IPS-18c (cell line): ENCODE data around the gene ISG20.

Source experiments
- H3K4me3 ChIP-seq: 2 replicates; pipeline ENCODE4 v1.7.0; 2013; ENCODE audit warnings: low read depth, mild to moderate bottlenecking, low read length, moderate library complexity; ENCODE audit not compliant: insufficient read depth
- H3K9me3 ChIP-seq: one replicate; pipeline ENCODE4 v1.6.1; 2013; ENCODE audit warnings: mild to moderate bottlenecking, low read length, moderate library complexity; ENCODE audit not compliant: control insufficient read depth, insufficient read depth

Gene ISG20

GRCh38 chr15:88638626-88639372, at the start of gene ISG20:
TSS of gene ISG20 (plus strand) at chr15:88639016. CDS start at chr15:88639367, 351 bp downstream.
- peak within 1 kb of the TSS; percentile 34; the same call in 1 of the 2 replicates for H3K4me3 ChIP-seq

GRCh38 chr15:88590759-88591158, 48.1 kb upstream of the ISG20 start:
- H3K9me3 ChIP-seq, result no peaks in the 10 kb centered on the region
- no peak overlapping the region for H3K4me3 ChIP-seq

More at GRCh38 chr15:88638626-88639372, at the start of gene ISG20:
- no peaks in the 10 kb centered on the region for H3K9me3 ChIP-seq

- H3K4me3 ChIP-seq, result no peak overlapping the region
Observed at GRCh38 chr15:88591384-88591783, 47.4 kb upstream of the ISG20 start.

DNA sequence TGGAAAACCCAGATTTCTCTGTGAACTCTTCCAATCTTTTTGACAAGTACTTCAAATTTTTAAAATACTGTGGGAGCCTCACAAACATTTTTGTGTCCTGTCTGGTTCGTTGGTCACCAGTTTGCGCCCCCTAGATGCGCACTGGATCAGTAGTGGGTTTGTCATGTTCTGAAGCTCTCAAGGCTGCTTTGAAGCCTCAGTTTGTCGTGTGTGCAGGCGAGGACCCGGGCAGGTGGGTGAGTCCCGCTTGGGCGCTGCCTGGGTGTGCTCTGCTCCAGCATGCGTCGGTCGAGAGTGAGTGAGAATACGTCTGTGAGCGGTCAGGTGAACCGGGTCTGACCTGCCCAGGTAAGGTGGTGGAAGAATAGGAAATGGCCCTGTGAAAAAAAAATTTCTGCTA, 34.9 kb upstream of the ISG20 start:
- Histone ChIP-seq H3K9me3 (peaks cover 3% of the 10 kb centered on the region), H3K4me3 (peak overlapping the region; percentile 53)

More at GRCh38 chr15:88591384-88591783, 47.4 kb upstream of the ISG20 start:
- H3K9me3 ChIP-seq, result no peaks in the 10 kb centered on the region

- Histone ChIP-seq H3K4me3 (peak overlapping the region; percentile 53), H3K9me3 (peaks cover 3% of the 10 kb centered on the region)
Observed at GRCh38 chr15:88604381-88605188, 34.2 kb upstream of the ISG20 start.

GRCh38 chr15:88605189-88606069, 33.4 kb upstream of the ISG20 start:
- peak overlapping the region; percentile 53 for H3K4me3 ChIP-seq
- peaks cover 3% of the 10 kb centered on the region for H3K9me3 ChIP-seq

GRCh38 chr15:88606070-88606794, 32.6 kb upstream of the ISG20 start:
- H3K4me3 ChIP-seq, result peak overlapping the region; percentile 53
- H3K9me3 ChIP-seq, result peaks cover 3% of the 10 kb centered on the region

DNA sequence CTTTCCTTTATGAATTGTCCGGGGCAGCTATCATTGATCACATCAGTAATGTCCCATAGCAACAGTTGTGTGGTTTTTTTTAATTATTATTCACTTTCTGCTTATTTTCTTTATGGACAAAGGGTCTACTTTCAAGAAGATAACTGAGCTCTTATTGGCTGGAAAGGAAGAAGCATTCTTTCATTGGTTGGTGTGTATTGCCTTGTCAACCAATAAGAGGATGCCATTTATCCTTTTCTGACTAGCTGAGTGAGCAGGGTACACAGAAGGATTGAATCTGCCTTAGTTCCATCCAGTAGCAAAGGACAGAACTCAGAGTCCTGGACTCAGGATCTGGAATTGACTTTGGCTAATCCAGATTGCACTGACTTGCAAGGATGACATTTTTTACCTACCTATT, 30.9 kb upstream of the ISG20 start:
- H3K4me3 ChIP-seq, result no peak overlapping the region
- peaks cover 3% of the 10 kb centered on the region for H3K9me3 ChIP-seq

GRCh38 chr15:88608607-88609181, 30.1 kb upstream of the ISG20 start:
- Histone ChIP-seq H3K9me3 (peaks cover 3% of the 10 kb centered on the region), H3K4me3 (no peak overlapping the region)

DNA sequence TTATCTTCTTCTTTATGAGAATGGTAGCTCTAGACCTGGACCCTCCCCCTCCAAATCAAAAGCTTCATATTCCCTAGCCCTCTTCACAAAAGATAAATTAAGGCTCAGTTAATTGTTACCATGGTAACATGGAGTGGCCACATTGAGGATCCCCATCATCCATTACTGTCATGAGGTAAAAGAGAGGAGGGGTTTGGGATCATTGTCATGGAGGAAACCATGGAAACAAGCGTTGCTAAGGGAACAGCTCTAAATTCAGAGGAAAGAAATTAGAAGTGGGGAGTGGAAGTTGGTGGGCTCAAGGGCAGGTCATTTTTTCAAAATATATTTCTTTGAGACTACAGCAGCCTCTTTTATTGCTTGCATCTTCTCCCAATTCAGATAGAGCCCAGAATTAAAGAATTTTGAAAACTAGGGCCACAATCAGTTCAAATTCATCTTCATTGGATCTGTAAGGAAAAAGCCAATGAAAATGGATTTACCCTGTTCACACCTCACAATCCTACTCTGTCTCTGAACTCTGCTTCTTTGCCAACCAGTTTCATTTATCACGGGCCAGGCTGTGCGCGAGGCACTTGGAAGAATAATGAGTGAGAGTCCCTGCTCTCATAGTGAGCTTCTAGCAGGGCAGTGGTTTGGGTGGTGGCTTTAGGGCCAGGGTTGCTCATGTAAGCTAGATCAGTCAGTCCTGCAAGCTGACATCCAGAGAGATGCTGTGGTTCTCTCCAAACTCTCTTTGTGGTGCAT, 29.3 kb upstream of the ISG20 start:
- Histone ChIP-seq H3K4me3 (no peak overlapping the region), H3K9me3 (peaks cover under 1% of the 10 kb centered on the region)

- no peaks in the 10 kb centered on the region for H3K9me3 ChIP-seq
Observed at GRCh38 chr15:88610701-88611231, 28.1 kb upstream of the ISG20 start.

GRCh38 chr15:88612186-88612796, 26.5 kb upstream of the ISG20 start:
- no peak overlapping the region for H3K4me3 ChIP-seq

More at GRCh38 chr15:88610701-88611231, 28.1 kb upstream of the ISG20 start:
- 0 out of 2 replicates have a peak overlapping the region, but pooled peaks have one; percentile 2 for H3K4me3 ChIP-seq

DNA sequence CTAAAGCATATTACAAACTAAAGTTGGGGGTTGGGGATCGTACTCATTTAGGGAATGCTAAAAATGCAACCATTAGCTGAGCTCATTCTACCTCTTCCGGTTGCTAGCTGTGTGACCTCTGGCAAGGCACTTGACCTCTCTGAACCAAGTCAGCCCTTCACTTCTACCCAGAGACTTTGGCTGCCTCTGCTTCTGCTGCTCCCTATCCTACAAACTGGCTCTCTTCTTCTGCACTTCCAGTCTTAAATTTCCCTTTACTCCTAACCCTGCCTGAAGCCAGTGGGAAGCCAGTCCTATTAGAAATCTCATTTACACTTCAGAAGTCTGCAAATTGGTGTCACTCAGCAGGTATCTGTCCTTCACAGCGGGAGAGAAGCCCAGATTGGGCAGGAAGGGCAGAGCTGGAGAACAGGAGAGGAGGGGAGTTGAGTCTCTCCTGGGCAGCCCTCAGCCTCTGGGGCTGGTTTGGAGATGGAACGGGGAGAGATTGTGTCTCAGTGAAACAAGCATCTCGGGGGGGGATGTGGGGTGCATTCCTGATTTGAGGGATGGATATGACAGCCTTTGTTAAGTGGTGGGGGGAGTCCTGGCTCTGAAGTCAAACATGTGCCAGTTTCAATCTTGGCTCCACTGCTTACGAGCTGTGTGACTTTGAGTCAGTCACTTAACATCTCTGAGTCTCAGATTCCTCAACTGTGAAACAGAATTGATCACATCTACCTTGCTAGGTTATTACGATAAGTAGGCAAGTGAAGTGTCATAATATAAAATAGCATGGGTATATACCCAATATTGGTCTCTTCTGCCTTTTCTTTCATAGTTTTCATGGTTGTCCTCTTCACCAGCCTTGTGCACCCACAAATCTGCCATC, 25.5 kb upstream of the ISG20 start:
- H3K9me3 ChIP-seq, result no peaks in the 10 kb centered on the region
- no peak overlapping the region for H3K4me3 ChIP-seq

More at GRCh38 chr15:88612186-88612796, 26.5 kb upstream of the ISG20 start:
- H3K9me3 ChIP-seq, result no peaks in the 10 kb centered on the region
